ENCODE data around the gene PPTC7. TPM values are rescaled to one million over a fixed set of nuclear protein-coding genes. Genes with fewer than 3 reads are reported as not detected.

The PPTC7 gene
- total and polyA plus RNA-seq, 10 of the 15 experiments (the other 5 are each of a cell fraction or from before 2014, with no cell fraction given): 4.0 to 69.6 (median 12.3) TPM

DNA sequence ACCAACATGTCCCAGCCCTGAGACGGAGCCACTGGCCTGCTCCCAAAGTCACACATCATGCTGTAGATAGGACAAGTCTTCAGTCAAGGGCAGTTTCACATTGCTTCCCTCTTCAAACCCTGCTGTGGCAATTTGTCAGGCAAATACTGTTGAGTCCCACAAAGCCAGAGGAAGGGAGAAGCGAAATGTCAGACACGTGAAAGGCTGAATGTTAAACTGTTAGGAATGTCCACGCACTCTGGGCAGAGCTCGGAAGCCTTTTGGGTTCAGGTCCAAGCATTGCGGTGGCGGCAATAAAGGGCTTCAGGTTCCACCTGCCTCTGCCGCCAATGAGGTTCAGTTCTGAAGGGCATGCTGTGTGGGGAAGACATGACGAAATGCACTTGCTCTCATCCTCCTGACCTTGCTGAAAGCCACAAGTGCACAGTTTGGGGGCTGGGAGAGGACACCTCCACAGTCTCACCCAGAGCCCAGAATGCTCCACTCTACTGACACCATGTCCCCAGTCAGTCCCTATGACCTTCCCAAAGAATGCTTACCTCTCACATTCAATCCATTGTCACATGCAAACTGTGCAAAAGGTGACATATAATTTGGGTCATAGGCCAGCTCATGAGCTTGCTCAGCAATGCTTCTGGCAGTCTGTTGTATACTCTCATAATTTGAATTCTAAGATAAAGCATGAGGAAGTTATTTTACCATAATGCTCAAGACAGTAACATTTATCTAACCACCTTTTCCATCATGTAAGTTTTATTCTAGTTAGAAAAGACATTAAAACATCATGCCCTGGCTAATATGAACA, 45.3 kb downstream of the PPTC7 start:
- intact Hi-C loops (cut with micrococcal nuclease; ENCODE audit: unreplicated experiment): loop anchor here (10.0 kb wide), 1 partner anchor 347 kb away; no protein-coding TSS in a partner anchor
- Histone ChIP-seq H2AFZ (ENCODE audit: control insufficient read depth, low read depth, low read length) (no peak overlapping the region), H3K27me3 (replicated peaks in 1 of 2; ENCODE audit: control insufficient read depth in 2 of 2, insufficient read depth in 2 of 2, low read length in 1 of 2) (no peaks in the 10 kb centered on the region), H3K4me1 (ENCODE audit: control insufficient read depth, insufficient read depth, low read length) (peaks cover 53% of the 10 kb centered on the region), H3K9ac (ENCODE audit: control insufficient read depth, insufficient read depth, low read length) (no peak overlapping the region), H3K4me3 (no peak overlapping the region), H3K4me2 (ENCODE audit: control insufficient read depth, insufficient read depth) (no peak overlapping the region), H3K36me3 (ENCODE audit: control insufficient read depth in 2 of 2, insufficient read depth in 2 of 2, low read length in 1 of 2) (peaks cover 7 to 39% of the 10 kb centered on the region in 2 experiments), H3K9me3 (replicated peaks; ENCODE audit: control insufficient read depth, insufficient read depth, low read length) (no peaks in the 10 kb centered on the region), H3K79me2 (ENCODE audit: control insufficient read depth, insufficient read depth, low read length) (peaks cover 56% of the 10 kb centered on the region), H4K20me1 (ENCODE audit: control insufficient read depth, insufficient read depth) (no peaks in the 10 kb centered on the region), H3K27ac (ENCODE audit: control insufficient read depth, insufficient read depth) (no peak overlapping the region)
- CTCF ChIA-PET: interaction anchor here (0.6 to 2.0 kb wide), 5 partner anchors 8 to 72 kb away, joined by 3 to 6 read pairs (median 4); partner anchors contain the start of gene GPN3
- no TSS peak for BruUV-seq (replicated peaks)
- POLR2A ChIA-PET: interaction anchor here (0.5 to 10.4 kb wide), 5 partner anchors 10 to 145 kb away, joined by 3 to 122 read pairs (median 4); no protein-coding TSS in a partner anchor
- FAIRE-seq (no peak), DNase-seq (ENCODE audit: low read depth, low spot score) (no peak), ATAC-seq (no peak)
- SMC1A ChIA-PET (ENCODE audit: uncharacterized antibody, unreplicated experiment): interaction anchor here (1.1 to 18.4 kb wide), 5 partner anchors 10 to 62 kb away, joined by 5 to 308 read pairs (median 13); no protein-coding TSS in a partner anchor
- TF ChIP-seq POLR2A (IDR thresholded peaks at IDR 0.05; ENCODE audit: low read depth, low read length) (peak; percentile 30; the same call in 1 of the 2 replicates), MEF2A (IDR thresholded peaks at IDR 0.05; ENCODE audit: insufficient read depth, low read depth, low read length) (no peak)
- RAD21 ChIA-PET (ENCODE audit: unreplicated experiment): interaction anchor here (0.6 to 1.6 kb wide), 4 partner anchors 10 to 65 kb away, joined by 3 to 5 read pairs (median 3); no protein-coding TSS in a partner anchor
- in situ Hi-C loops (cut with MboI): no loop called here
- 84% methylated on average over 9 of the region's 9 CpGs for WGBS (ENCODE audit: insufficient coverage, insufficient replicate concordance, low lambda C conversion rate, missing lambda C conversion rate)

DNA sequence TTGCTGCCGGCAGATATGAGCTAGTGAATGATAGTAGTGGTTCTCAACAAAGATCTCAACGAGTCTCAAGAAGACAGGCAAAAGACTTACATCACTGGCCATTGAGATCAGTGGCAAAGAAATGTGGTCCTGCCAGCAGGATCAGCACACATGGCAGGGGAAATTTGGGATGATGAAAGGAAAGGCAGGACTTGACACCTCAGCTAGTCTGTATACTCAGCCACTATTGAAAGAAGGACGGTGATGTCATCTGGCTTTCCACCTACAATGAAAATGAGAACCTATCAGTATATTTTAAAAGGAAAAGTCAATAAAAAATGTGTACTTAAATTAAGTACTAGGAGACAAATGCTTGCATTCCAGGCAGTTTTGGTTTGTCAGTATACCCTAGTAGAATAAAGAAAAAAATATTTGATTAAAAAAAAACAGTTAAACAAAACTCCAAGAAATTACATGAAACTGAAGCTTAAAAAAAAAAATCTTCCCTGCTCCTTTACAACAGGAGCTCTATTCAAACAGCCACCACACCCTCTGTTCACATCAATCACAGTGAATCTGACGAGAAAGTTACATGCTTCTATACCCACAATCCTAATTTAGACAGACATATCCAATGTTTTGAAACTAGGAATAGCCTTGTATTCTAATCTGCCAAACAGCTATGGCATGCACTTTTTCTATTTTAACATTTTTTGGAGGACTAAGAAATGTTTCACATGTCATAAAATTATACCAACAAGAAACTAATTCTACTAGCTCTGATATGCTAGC, 46.1 kb downstream of the PPTC7 start:
- ChIA-PET CTCF (interaction anchor here (0.9 to 2.0 kb wide), 4 partner anchors 11 to 69 kb away, joined by 3 to 6 read pairs (median 3); partner anchors contain the start of gene GPN3), SMC1A (ENCODE audit: uncharacterized antibody, unreplicated experiment) (interaction anchor here (0.6 to 18.4 kb wide), 6 partner anchors 9 to 63 kb away, joined by 3 to 308 read pairs (median 10); no protein-coding TSS in a partner anchor), POLR2A (interaction anchor here (0.7 to 10.4 kb wide), 3 partner anchors 10 to 41 kb away, joined by 3 to 122 read pairs (median 5); no protein-coding TSS in a partner anchor), RAD21 (ENCODE audit: unreplicated experiment) (interaction anchor here (0.6 to 1.6 kb wide), 4 partner anchors 9 to 66 kb away, joined by 3 to 5 read pairs (median 3); no protein-coding TSS in a partner anchor)
- no TSS peak for BruUV-seq (replicated peaks)
- WGBS (ENCODE audit: insufficient coverage, insufficient replicate concordance, low lambda C conversion rate, missing lambda C conversion rate): 96% methylated on average over 4 of the region's 4 CpGs
- no peaks in the 10 kb centered on the region for H3K27me3 ChIP-seq (replicated peaks in 1 of 2; ENCODE audit: control insufficient read depth in 2 of 2, insufficient read depth in 2 of 2, low read length in 1 of 2)
- peak overlapping the region; percentile 13; the same call in 1 of the 2 replicates for H3K27ac ChIP-seq (ENCODE audit: control insufficient read depth, insufficient read depth)
- H3K4me1 ChIP-seq (ENCODE audit: control insufficient read depth, insufficient read depth, low read length): peaks cover 55% of the 10 kb centered on the region
- in situ Hi-C loops (cut with MboI) (no loop called here), intact Hi-C loops (cut with micrococcal nuclease; ENCODE audit: unreplicated experiment) (loop anchor here (10.0 kb wide), 1 partner anchor 348 kb away; no protein-coding TSS in a partner anchor)
- H2AFZ ChIP-seq (ENCODE audit: control insufficient read depth, low read depth, low read length): no peak overlapping the region
- DNase-seq (ENCODE audit: low read depth, low spot score) (no peak), ATAC-seq (no peak), FAIRE-seq (no peak)
- no peak overlapping the region for H3K4me3 ChIP-seq
- no peak overlapping the region for H3K4me2 ChIP-seq (ENCODE audit: control insufficient read depth, insufficient read depth)
- H3K9me3 ChIP-seq (replicated peaks; ENCODE audit: control insufficient read depth, insufficient read depth, low read length): no peaks in the 10 kb centered on the region
- H3K36me3 ChIP-seq (ENCODE audit: control insufficient read depth in 2 of 2, insufficient read depth in 2 of 2, low read length in 1 of 2): peaks cover 7 to 36% of the 10 kb centered on the region in 2 experiments
- no peak overlapping the region for H3K9ac ChIP-seq (ENCODE audit: control insufficient read depth, insufficient read depth, low read length)
- H3K79me2 ChIP-seq (ENCODE audit: control insufficient read depth, insufficient read depth, low read length): peaks cover 56% of the 10 kb centered on the region
- H4K20me1 ChIP-seq (ENCODE audit: control insufficient read depth, insufficient read depth): no peaks in the 10 kb centered on the region
- TF ChIP-seq, protein P1, sequence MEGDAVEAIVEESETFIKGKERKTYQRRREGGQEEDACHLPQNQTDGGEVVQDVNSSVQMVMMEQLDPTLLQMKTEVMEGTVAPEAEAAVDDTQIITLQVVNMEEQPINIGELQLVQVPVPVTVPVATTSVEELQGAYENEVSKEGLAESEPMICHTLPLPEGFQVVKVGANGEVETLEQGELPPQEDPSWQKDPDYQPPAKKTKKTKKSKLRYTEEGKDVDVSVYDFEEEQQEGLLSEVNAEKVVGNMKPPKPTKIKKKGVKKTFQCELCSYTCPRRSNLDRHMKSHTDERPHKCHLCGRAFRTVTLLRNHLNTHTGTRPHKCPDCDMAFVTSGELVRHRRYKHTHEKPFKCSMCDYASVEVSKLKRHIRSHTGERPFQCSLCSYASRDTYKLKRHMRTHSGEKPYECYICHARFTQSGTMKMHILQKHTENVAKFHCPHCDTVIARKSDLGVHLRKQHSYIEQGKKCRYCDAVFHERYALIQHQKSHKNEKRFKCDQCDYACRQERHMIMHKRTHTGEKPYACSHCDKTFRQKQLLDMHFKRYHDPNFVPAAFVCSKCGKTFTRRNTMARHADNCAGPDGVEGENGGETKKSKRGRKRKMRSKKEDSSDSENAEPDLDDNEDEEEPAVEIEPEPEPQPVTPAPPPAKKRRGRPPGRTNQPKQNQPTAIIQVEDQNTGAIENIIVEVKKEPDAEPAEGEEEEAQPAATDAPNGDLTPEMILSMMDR (IDR thresholded peaks at IDR 0.05 in 2 of 3, conservative IDR thresholded peaks at IDR 0.05 in 1 of 3; ENCODE audit: control insufficient read depth in 2 of 3, extremely low read depth in 1 of 3, insufficient read depth in 1 of 3, low read depth in 3 of 3, low read length in 3 of 3): no peak
- no peak for TF ChIP-seq YBX1 (IDR thresholded peaks at IDR 0.05)
- no peak for TF ChIP-seq NBN (IDR thresholded peaks at IDR 0.05)
- no peak for TF ChIP-seq TAF1 (IDR thresholded peaks at IDR 0.05; ENCODE audit: borderline replicate concordance, low read depth, low read length)
- TF ChIP-seq KAT2A (conservative IDR thresholded peaks at IDR 0.05; ENCODE audit: control insufficient read depth, low read depth, low read length): no peak
- TF ChIP-seq FOXM1 (IDR thresholded peaks at IDR 0.05; ENCODE audit: low read depth, low read length): no peak

Measured in GM12878 (cell line).